Measurements from ENCODE around the gene FARS2. TPM values are rescaled to one million over a fixed set of nuclear protein-coding genes. Genes with fewer than 3 reads are reported as not detected.

Gene FARS2
- total and polyA plus RNA-seq, 2 experiments from 2014 or later, result 9.9 to 15.4 TPM

DNA sequence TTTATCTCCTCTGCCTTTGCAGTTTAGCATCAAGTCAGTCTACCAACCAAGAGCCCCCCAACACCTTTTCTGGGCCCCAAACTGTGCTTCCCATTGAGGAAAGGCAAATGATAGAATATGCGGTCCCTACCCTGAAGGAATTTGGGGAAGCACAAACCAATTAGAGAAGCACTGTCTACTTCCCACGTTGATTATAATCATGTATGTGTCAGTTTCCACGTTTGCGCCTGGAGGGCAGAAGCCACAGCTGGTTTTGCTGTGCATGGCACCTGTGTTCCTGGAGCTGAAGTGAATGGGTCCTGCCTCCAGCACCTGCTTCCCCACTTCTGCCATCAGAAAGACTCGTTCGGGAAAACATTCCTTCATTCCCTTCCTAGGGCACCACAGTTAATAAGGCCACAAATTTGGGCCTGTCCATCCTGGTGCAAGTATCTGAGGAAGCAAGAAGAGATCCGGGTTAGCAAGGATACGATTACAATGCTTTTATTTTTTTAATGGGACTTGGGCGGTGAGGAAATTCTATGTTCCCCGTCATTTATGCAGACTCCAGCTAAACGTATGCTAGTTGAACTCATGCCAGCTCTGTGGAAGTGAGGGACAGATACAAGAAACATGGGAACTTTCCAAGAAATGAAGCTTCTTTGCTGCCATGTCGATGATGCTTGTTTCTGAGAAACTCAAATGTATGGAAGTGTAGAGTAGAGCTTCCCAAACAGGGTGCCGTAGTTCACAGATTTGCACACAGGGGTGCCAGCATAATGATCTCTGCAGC, 411.9 kb downstream of the FARS2 start:
- H3K27me3 ChIP-seq, result no peaks in the 10 kb centered on the region
- H3K9me3 ChIP-seq (ENCODE audit: low read depth), result no peaks in the 10 kb centered on the region
- WGBS (ENCODE audit: low lambda C conversion rate, missing lambda C conversion rate), result 80% methylated on average over 13 of the region's 13 CpGs
- TF ChIP-seq, protein P1, sequence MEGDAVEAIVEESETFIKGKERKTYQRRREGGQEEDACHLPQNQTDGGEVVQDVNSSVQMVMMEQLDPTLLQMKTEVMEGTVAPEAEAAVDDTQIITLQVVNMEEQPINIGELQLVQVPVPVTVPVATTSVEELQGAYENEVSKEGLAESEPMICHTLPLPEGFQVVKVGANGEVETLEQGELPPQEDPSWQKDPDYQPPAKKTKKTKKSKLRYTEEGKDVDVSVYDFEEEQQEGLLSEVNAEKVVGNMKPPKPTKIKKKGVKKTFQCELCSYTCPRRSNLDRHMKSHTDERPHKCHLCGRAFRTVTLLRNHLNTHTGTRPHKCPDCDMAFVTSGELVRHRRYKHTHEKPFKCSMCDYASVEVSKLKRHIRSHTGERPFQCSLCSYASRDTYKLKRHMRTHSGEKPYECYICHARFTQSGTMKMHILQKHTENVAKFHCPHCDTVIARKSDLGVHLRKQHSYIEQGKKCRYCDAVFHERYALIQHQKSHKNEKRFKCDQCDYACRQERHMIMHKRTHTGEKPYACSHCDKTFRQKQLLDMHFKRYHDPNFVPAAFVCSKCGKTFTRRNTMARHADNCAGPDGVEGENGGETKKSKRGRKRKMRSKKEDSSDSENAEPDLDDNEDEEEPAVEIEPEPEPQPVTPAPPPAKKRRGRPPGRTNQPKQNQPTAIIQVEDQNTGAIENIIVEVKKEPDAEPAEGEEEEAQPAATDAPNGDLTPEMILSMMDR (IDR thresholded peaks at IDR 0.05; ENCODE audit: poor library complexity), result no peak
- TF ChIP-seq EZH2 (IDR thresholded peaks at IDR 0.05; ENCODE audit: borderline replicate concordance), result no peak
- TF ChIP-seq EZH2phosphoT487 (IDR thresholded peaks at IDR 0.05; ENCODE audit: low read depth, severe bottlenecking, unreplicated experiment), result no peak
- H3K9me2 ChIP-seq (replicated peaks; ENCODE audit: insufficient read depth), result no peaks in the 10 kb centered on the region
- no peaks in the 10 kb centered on the region for H3K4me1 ChIP-seq (ENCODE audit: insufficient read depth)
- no peak overlapping the region for H3K4me2 ChIP-seq
- H2AFZ ChIP-seq, result no peak overlapping the region
- DNase-seq (ENCODE audit: low spot score), result no peak
- no peaks in the 10 kb centered on the region for H3K36me3 ChIP-seq (replicated peaks; ENCODE audit: insufficient read depth, low read depth)
- H3K27ac ChIP-seq, result no peak overlapping the region
- no peak overlapping the region for H3K4me3 ChIP-seq
- H4K20me1 ChIP-seq (ENCODE audit: insufficient read depth, poor library complexity, severe bottlenecking), result no peaks in the 10 kb centered on the region
- H3K79me2 ChIP-seq, result no peaks in the 10 kb centered on the region

DNA sequence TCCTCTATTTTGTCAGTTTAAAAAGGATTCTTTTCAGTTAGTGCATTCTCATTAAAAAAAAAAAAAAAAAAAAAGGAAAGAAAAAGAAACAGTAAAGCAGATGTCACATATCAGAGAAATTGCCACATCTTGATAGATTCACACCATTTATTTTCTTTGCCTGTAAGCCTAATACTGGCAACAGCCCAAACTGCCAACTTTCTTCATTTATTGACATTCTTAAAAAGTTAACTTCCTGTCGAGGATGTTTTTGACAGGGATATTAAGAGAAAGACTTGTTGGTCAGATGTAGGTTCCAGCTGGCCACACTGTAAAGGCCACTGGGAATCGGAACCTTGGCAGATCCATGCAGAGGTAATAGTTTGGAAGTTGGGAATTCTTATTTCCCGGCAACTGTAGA, 412.8 kb downstream of the FARS2 start:
- no peaks in the 10 kb centered on the region for H3K36me3 ChIP-seq (replicated peaks; ENCODE audit: insufficient read depth, low read depth)
- no peaks in the 10 kb centered on the region for H3K27me3 ChIP-seq
- no peak overlapping the region for H3K27ac ChIP-seq
- TF ChIP-seq EZH2 (IDR thresholded peaks at IDR 0.05; ENCODE audit: borderline replicate concordance) (no peak), EZH2phosphoT487 (IDR thresholded peaks at IDR 0.05; ENCODE audit: low read depth, severe bottlenecking, unreplicated experiment) (no peak)
- TF ChIP-seq, protein P1 (IDR thresholded peaks at IDR 0.05; ENCODE audit: poor library complexity), result no peak
- no peaks in the 10 kb centered on the region for H3K9me2 ChIP-seq (replicated peaks; ENCODE audit: insufficient read depth)
- no peaks in the 10 kb centered on the region for H3K4me1 ChIP-seq (ENCODE audit: insufficient read depth)
- 83% methylated on average over 3 of the region's 3 CpGs for WGBS (ENCODE audit: low lambda C conversion rate, missing lambda C conversion rate)
- no peak overlapping the region for H3K4me2 ChIP-seq
- no peaks in the 10 kb centered on the region for H4K20me1 ChIP-seq (ENCODE audit: insufficient read depth, poor library complexity, severe bottlenecking)
- H3K4me3 ChIP-seq, result no peak overlapping the region
- H3K9me3 ChIP-seq (ENCODE audit: low read depth), result no peaks in the 10 kb centered on the region
- no peak for DNase-seq (ENCODE audit: low spot score)
- H2AFZ ChIP-seq, result no peak overlapping the region
- no peaks in the 10 kb centered on the region for H3K79me2 ChIP-seq

DNA sequence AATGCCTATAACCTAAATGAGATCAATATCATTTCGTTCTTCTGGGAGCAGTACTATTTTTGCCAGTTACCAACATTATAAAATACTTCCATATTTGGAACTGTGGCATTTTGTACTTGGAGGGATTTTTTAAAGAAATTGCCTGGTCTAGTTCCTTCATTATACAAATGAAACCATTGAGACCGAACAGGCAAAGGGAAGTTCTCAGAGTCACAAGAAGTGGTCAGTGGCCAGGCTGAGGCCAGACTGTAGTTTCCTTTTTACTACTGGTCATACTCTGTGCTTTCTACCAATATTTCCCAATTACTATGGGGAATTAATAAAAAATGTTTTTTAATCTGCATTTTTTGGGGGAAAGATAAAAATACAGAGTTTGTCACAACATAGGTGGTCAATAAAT, 413.4 kb downstream of the FARS2 start:
- no peak overlapping the region for H3K4me3 ChIP-seq

More for the DNA sequence above, 413.4 kb downstream of the FARS2 start:
- Histone ChIP-seq H3K9me3 (ENCODE audit: low read depth) (no peaks in the 10 kb centered on the region), H3K79me2 (no peaks in the 10 kb centered on the region), H3K9me2 (replicated peaks; ENCODE audit: insufficient read depth) (no peaks in the 10 kb centered on the region), H4K20me1 (ENCODE audit: insufficient read depth, poor library complexity, severe bottlenecking) (no peaks in the 10 kb centered on the region), H3K4me1 (ENCODE audit: insufficient read depth) (no peaks in the 10 kb centered on the region), H3K27ac (no peak overlapping the region), H3K27me3 (no peaks in the 10 kb centered on the region), H3K4me2 (no peak overlapping the region), H2AFZ (no peak overlapping the region), H3K36me3 (replicated peaks; ENCODE audit: insufficient read depth, low read depth) (no peaks in the 10 kb centered on the region)
- DNase-seq (ENCODE audit: low spot score), result no peak
- 86% methylated on average over 2 of the region's 2 CpGs for WGBS (ENCODE audit: low lambda C conversion rate, missing lambda C conversion rate)
- TF ChIP-seq EZH2phosphoT487 (IDR thresholded peaks at IDR 0.05; ENCODE audit: low read depth, severe bottlenecking, unreplicated experiment), result no peak
- TF ChIP-seq, protein P1 (IDR thresholded peaks at IDR 0.05; ENCODE audit: poor library complexity), result no peak
- no peak for TF ChIP-seq EZH2 (IDR thresholded peaks at IDR 0.05; ENCODE audit: borderline replicate concordance)

All from hepatocyte (in vitro differentiated cells).